Iris pigment epithelial cell (primary cell): Measurements from ENCODE around the gene IL32.

ENCODE experiments used
- DNase-seq: peaks from one replicate; pipeline ENCODE4 v3.0.0-alpha.2; 2011; ENCODE audit warnings: low read depth

The IL32 gene

GRCh38 chr16:3027983-3028715 lies 37.3 kb upstream of the IL32 start:
- peak; percentile 66 for DNase-seq

- DNase-seq: no peak
Observed at GRCh38 chr16:3028716-3029319, 36.6 kb upstream of the IL32 start.

- peak; percentile 48 for DNase-seq
Observed at GRCh38 chr16:3029491-3030221, 35.8 kb upstream of the IL32 start.

GRCh38 chr16:3030222-3031212 lies 34.9 kb upstream of the IL32 start:
- DNase-seq: no peak

GRCh38 chr16:3032624-3033023 lies 32.8 kb upstream of the IL32 start:
- DNase-seq: no peak

GRCh38 chr16:3035289-3035971 lies 30.0 kb upstream of the IL32 start:
- no peak for DNase-seq

GRCh38 chr16:3035972-3036725 lies 29.3 kb upstream of the IL32 start:
- DNase-seq: no peak

- no peak for DNase-seq
Observed at GRCh38 chr16:3036726-3037315, 28.6 kb upstream of the IL32 start, which contains the start of gene BICDL2. Gene BICDL2, minus strand, starts transcription at chr16:3036944. Its CDS starts 1,448 bp downstream, at chr16:3035496.

- DNase-seq: no peak
Observed at GRCh38 chr16:3038256-3038655, 27.2 kb upstream of the IL32 start.

- no peak for DNase-seq
Observed at GRCh38 chr16:3038896-3039295, 26.5 kb upstream of the IL32 start.

GRCh38 chr16:3042376-3042775 lies 23.1 kb upstream of the IL32 start:
- DNase-seq: no peak

- DNase-seq: no peak
Observed at GRCh38 chr16:3044708-3045107, 20.7 kb upstream of the IL32 start.

- no peak for DNase-seq
Observed at GRCh38 chr16:3045758-3046640, 19.4 kb upstream of the IL32 start, which contains the start of gene MMP25. Gene MMP25, plus strand, starts transcription at chr16:3046561. Its CDS starts 357 bp downstream, at chr16:3046918.

- no peak for DNase-seq
Observed at GRCh38 chr16:3046641-3047386, 18.6 kb upstream of the IL32 start.

- DNase-seq: no peak
Observed at GRCh38 chr16:3047387-3047720, 18.1 kb upstream of the IL32 start.

GRCh38 chr16:3049921-3050481 lies 15.4 kb upstream of the IL32 start:
- no peak for DNase-seq

GRCh38 chr16:3050487-3050886 lies 15.0 kb upstream of the IL32 start:
- no peak for DNase-seq

- no peak for DNase-seq
Observed at GRCh38 chr16:3051009-3051408, 14.4 kb upstream of the IL32 start.
